ENCODE data around the gene JARID2. TPM values are rescaled to one million over a fixed set of nuclear protein-coding genes. Genes with fewer than 3 reads are reported as not detected.

Gene JARID2
- total and polyA plus RNA-seq, 10 of the 15 experiments (the other 5 are each of a cell fraction or from before 2014, with no cell fraction given), result 4.2 to 21.6 (median 11.7) TPM

GRCh38 chr6:15429141-15430110 lies 183.6 kb downstream of the JARID2 start (continued):
- TF ChIP-seq IKZF2 (IDR thresholded peaks at IDR 0.05) (peak; percentile 63 to 65; a peak in 3 of 4 replicates), SMC3 (IDR thresholded peaks at IDR 0.05; ENCODE audit: borderline replicate concordance, low read length) (no peak), NFXL1 (IDR thresholded peaks at IDR 0.05; ENCODE audit: borderline replicate concordance) (no peak), BCL3 (IDR thresholded peaks at IDR 0.05; ENCODE audit: borderline replicate concordance, insufficient read depth, low read depth, low read length, poor library complexity, severe bottlenecking) (no peak), CREB1 (IDR thresholded peaks at IDR 0.05; ENCODE audit: low read depth) (peak; percentile 9; the same call in 1 of the 2 replicates), LARP7 (IDR thresholded peaks at IDR 0.05) (no peak), CBX5 (IDR thresholded peaks at IDR 0.05; ENCODE audit: low read depth) (no peak)

- ChIA-PET CTCF (no interaction called here), SMC1A (ENCODE audit: uncharacterized antibody, unreplicated experiment) (interaction anchor here (7.5 to 15.4 kb wide), 2 partner anchors 19 to 42 kb away, joined by 52 to 143 read pairs; no protein-coding TSS in a partner anchor), RAD21 (ENCODE audit: unreplicated experiment) (no interaction called here), POLR2A (no interaction called here)
- intact Hi-C loops (cut with micrococcal nuclease; ENCODE audit: unreplicated experiment) (no loop called here), in situ Hi-C loops (cut with MboI) (no loop called here)
- Histone ChIP-seq H3K9ac (ENCODE audit: control insufficient read depth, insufficient read depth, low read length) (no peak overlapping the region), H3K4me3 (no peak overlapping the region), H4K20me1 (ENCODE audit: control insufficient read depth, insufficient read depth) (no peaks in the 10 kb centered on the region), H3K27me3 (replicated peaks in 1 of 2; ENCODE audit: control insufficient read depth in 2 of 2, insufficient read depth in 2 of 2, low read length in 1 of 2) (no peaks in the 10 kb centered on the region), H3K9me3 (replicated peaks; ENCODE audit: control insufficient read depth, insufficient read depth, low read length) (peaks cover 2% of the 10 kb centered on the region; the same call in 2 of the 3 replicates), H3K4me2 (ENCODE audit: control insufficient read depth, insufficient read depth) (no peak overlapping the region), H3K79me2 (ENCODE audit: control insufficient read depth, insufficient read depth, low read length) (peaks cover 93% of the 10 kb centered on the region), H3K4me1 (ENCODE audit: control insufficient read depth, insufficient read depth, low read length) (peaks cover 56% of the 10 kb centered on the region), H3K36me3 (ENCODE audit: control insufficient read depth in 2 of 2, insufficient read depth in 2 of 2, low read length in 1 of 2) (peaks cover 2 to 5% of the 10 kb centered on the region in 2 experiments; a peak in 2 of 4 replicates), H3K27ac (ENCODE audit: control insufficient read depth, insufficient read depth) (no peak overlapping the region), H2AFZ (ENCODE audit: control insufficient read depth, low read depth, low read length) (no peak overlapping the region)
- DNase-seq (ENCODE audit: low read depth, low spot score) (no peak), FAIRE-seq (no peak), ATAC-seq (no peak)
- WGBS (ENCODE audit: insufficient coverage, insufficient replicate concordance, low lambda C conversion rate, missing lambda C conversion rate), result 90% methylated on average over 2 of the region's 2 CpGs
- no TSS peak for BruUV-seq (replicated peaks)
- TF ChIP-seq IKZF2 (IDR thresholded peaks at IDR 0.05) (no peak), SUPT20H (IDR thresholded peaks at IDR 0.05; ENCODE audit: borderline replicate concordance, control insufficient read depth, low read depth, low read length) (no peak), MXI1 (IDR thresholded peaks at IDR 0.05; ENCODE audit: low read depth, low read length) (no peak), EGR1 (IDR thresholded peaks at IDR 0.05; ENCODE audit: borderline replicate concordance in 1 of 2, low read depth in 2 of 2, low read length in 2 of 2) (no peak), ZBTB40 (IDR thresholded peaks at IDR 0.05; ENCODE audit: borderline replicate concordance) (no peak), CEBPB (IDR thresholded peaks at IDR 0.05; ENCODE audit: borderline replicate concordance in 1 of 2, low read depth in 2 of 2, low read length in 2 of 2) (no peak), ZNF622 (IDR thresholded peaks at IDR 0.05) (no peak), GATAD2B (conservative IDR thresholded peaks at IDR 0.05; ENCODE audit: low read depth) (no peak), TCF12 (IDR thresholded peaks at IDR 0.05; ENCODE audit: low read depth, low read length) (no peak), MYC (IDR thresholded peaks at IDR 0.05; ENCODE audit: insufficient read depth, insufficient read length, insufficient replicate concordance, low read length, severe bottlenecking) (no peak)
Measured at GRCh38 chr6:15430186-15430585, 184.3 kb downstream of the JARID2 start.
